ENCODE measurements around the gene MROH7. TPM values are rescaled to one million over a fixed set of nuclear protein-coding genes. Genes with fewer than 3 reads are reported as not detected.

MROH7 gene
- total RNA-seq, 2 experiments from 2014 or later = 0.05 to 0.23 TPM

DNA sequence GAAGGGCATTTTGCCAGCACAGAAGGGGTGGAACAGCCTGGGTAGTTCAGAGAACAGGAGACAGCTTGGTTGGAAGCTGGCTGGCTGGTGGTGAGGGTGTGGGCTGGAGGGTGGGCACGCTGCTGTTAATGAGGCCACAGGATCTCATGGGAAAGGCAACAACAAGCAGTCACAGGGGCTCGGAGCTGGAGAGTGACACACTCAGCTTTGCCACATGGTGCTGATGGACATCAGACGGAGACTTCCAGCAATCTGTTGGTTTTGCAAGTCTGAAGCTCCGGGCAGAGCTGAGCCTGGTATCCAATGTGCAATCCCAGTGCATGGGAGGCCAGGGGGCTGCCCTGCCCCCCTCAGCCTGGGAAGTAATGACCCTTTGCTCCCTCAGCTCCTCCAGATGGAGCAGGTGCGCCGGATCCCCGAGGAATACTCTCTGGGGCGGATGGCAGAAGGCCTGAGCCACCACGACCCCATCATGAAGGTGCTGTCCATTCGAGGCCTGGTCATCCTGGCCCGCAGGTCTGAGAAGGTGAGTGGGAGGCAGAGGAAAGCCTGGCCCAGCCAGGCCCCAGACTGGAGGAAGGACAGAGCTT is 58.4 kb downstream of the MROH7 start:
- H3K27ac Mint-ChIP-seq = no peak overlapping the region
- no peaks in the 10 kb centered on the region for H3K9me3 Mint-ChIP-seq
- no peaks in the 10 kb centered on the region for H3K36me3 Mint-ChIP-seq (ENCODE audit: low read depth)
- no peak overlapping the region for H3K4me3 Mint-ChIP-seq
- DNase-seq = no peak
- no peaks in the 10 kb centered on the region for H3K4me1 Mint-ChIP-seq
- POLR2A ChIA-PET = interaction anchor here (1.2 kb wide), 1 partner anchor 16 kb away, joined by 3 read pairs; no protein-coding TSS in a partner anchor
- CTCF ChIA-PET = interaction anchor here (1.3 kb wide), 1 partner anchor 245 kb away, joined by 3 read pairs; no protein-coding TSS in a partner anchor
- peaks cover 6% of the 10 kb centered on the region for H3K27me3 Mint-ChIP-seq

DNA sequence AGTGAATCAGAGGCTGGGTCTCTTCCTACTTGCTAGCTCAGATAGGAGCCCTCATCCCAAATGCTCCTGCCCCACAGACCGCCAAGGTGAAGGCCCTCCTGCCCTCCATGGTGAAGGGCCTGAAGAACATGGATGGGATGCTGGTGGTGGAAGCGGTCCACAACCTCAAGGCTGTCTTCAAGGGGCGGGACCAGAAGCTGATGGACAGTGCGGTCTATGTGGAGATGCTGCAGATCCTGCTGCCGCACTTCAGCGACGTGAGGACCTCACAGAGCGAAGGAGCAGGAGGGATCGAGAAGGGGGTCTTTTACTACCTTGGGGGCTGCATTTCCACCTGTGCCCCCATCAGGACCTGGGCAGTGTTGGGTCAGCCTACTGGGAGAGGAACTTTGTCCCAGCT is 59.5 kb downstream of the MROH7 start:
- no peaks in the 10 kb centered on the region for H3K4me1 Mint-ChIP-seq
- peaks cover 2% of the 10 kb centered on the region for H3K27me3 Mint-ChIP-seq
- POLR2A ChIA-PET = interaction anchor here (0.8 to 1.2 kb wide), 2 partner anchors 15 to 49 kb away, joined by 3 read pairs; no protein-coding TSS in a partner anchor
- no peak for DNase-seq
- no peaks in the 10 kb centered on the region for H3K9me3 Mint-ChIP-seq
- CTCF ChIA-PET = interaction anchor here (1.3 kb wide), 1 partner anchor 244 kb away, joined by 3 read pairs; no protein-coding TSS in a partner anchor
- no peaks in the 10 kb centered on the region for H3K36me3 Mint-ChIP-seq (ENCODE audit: low read depth)
- no peak overlapping the region for H3K27ac Mint-ChIP-seq
- H3K4me3 Mint-ChIP-seq = no peak overlapping the region

DNA sequence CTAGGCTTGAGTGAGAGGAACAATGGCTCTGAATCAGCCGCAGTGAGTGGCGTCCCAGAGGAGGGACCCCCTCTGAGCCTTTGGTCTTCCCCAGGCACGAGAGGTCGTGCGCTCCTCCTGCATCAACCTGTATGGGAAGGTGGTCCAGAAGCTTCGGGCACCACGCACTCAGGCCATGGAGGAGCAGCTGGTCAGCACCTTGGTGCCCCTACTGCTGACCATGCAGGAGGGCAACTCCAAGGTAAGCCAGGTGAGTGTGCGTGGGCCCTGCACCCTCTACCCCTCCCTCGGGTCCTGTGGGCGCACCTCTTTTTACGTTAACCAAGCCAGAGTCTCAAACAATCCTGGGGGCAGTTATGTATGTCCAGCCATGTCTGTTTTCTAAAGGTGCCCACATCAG is 60.4 kb downstream of the MROH7 start:
- Mint-ChIP-seq H3K4me1 (no peaks in the 10 kb centered on the region), H3K36me3 (ENCODE audit: low read depth) (no peaks in the 10 kb centered on the region), H3K27ac (no peak overlapping the region), H3K27me3 (peaks cover 2% of the 10 kb centered on the region), H3K4me3 (no peak overlapping the region), H3K9me3 (no peaks in the 10 kb centered on the region)
- ChIA-PET CTCF (no interaction called here), POLR2A (no interaction called here)
- no peak for DNase-seq

DNA sequence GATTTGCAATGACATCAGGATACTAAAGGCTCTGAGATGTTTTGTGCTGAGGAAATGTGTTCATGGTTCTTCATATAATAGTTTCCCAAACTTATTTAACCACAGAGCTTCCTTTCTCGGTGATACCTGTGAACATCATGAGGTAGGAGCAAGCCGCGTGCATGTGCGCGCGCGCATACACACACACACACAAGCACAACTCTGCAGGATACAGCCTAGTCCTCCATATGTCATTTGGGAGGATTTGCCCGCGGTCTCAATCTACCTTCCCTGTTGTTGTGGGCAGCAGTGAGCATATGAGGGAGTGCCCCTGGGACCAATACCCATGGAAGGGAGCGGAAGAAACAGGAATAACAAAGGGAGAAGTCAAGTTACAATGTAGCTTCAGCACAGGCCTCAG is 61.9 kb downstream of the MROH7 start:
- Mint-ChIP-seq H3K9me3 (no peaks in the 10 kb centered on the region), H3K4me3 (no peak overlapping the region), H3K27ac (no peak overlapping the region), H3K36me3 (ENCODE audit: low read depth) (no peaks in the 10 kb centered on the region), H3K27me3 (peaks cover 6% of the 10 kb centered on the region), H3K4me1 (no peaks in the 10 kb centered on the region)
- POLR2A ChIA-PET = no interaction called here
- DNase-seq = no peak
- CTCF ChIA-PET = interaction anchor here (1.5 kb wide), 1 partner anchor 12 kb away, joined by 3 read pairs; the partner anchor contains the start of gene TTC4

DNA sequence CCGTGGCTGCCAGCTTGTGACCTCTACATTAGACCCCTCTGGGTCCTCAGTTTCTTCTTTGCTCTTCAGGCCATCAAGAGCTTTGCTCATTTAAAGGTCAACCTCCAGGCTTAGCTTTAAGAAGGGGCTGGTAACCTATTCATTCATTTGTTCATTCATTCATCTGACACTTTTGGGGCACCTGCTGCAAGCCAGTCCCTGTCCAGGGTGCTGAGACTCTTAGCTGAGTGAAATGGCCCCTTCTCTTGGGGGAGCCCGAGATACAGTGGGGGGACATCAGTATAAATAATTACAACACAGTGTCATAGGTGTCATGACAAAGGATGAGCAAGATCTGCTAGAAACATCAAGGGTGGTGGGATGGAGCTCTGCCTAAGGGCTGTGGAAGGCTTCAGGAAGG is 63.6 kb downstream of the MROH7 start:
- Mint-ChIP-seq H3K27ac (no peak overlapping the region), H3K36me3 (ENCODE audit: low read depth) (no peaks in the 10 kb centered on the region), H3K9me3 (no peaks in the 10 kb centered on the region), H3K27me3 (peaks cover 6% of the 10 kb centered on the region), H3K4me1 (no peaks in the 10 kb centered on the region), H3K4me3 (no peak overlapping the region)
- no peak for DNase-seq
- POLR2A ChIA-PET = no interaction called here
- CTCF ChIA-PET = interaction anchor here (1.4 kb wide), 1 partner anchor 33 kb away, joined by 4 read pairs; no protein-coding TSS in a partner anchor

DNA sequence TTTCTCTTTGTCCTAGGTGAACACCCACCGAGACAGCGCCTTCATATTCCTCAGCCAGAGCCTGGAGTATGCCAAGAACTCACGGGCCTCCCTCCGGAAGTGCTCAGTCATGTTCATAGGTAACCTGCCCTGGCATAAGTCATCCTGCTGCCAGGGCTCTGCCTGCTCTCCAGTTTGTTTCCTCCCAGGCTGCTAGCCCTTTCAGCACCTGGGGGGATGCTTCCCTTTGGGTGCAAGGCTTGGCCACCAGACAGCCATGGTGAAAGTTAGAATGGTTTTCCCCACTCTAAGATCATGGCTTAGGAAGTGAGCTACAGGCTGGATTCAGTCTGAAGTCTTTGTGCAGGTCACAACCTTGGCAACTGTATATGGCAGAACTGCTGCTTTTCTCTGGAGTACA is 64.8 kb downstream of the MROH7 start:
- ChIA-PET CTCF (no interaction called here), POLR2A (no interaction called here)
- Mint-ChIP-seq H3K4me3 (no peak overlapping the region), H3K4me1 (no peaks in the 10 kb centered on the region), H3K27me3 (peaks cover 10% of the 10 kb centered on the region), H3K9me3 (no peaks in the 10 kb centered on the region), H3K27ac (no peak overlapping the region), H3K36me3 (ENCODE audit: low read depth) (no peaks in the 10 kb centered on the region)
- DNase-seq = no peak

DNA sequence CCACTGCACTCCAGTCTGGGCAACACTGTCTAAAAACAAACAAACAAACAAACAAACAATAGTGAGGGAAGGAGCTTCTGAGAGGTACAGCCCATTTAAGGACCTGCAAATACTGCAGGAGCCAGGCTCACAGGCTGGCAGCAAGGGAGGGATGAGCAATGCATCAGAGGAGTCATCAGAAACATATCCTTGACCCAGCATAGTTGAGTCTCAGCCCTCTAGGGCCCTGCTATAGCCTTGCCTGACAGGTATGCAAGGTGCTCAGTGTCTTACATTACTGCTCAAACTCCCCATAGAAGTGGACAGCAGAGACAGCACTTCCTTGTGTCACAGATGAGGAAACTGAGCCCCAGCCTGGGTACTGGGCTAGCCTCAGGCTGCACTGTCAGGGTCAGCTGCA is 66.8 kb downstream of the MROH7 start:
- Mint-ChIP-seq H3K4me3 (no peak overlapping the region), H3K27me3 (peaks cover 10% of the 10 kb centered on the region), H3K4me1 (no peaks in the 10 kb centered on the region), H3K36me3 (ENCODE audit: low read depth) (no peaks in the 10 kb centered on the region), H3K9me3 (no peaks in the 10 kb centered on the region), H3K27ac (no peak overlapping the region)
- CTCF ChIA-PET = no interaction called here
- no peak for DNase-seq
- POLR2A ChIA-PET = no interaction called here

DNA sequence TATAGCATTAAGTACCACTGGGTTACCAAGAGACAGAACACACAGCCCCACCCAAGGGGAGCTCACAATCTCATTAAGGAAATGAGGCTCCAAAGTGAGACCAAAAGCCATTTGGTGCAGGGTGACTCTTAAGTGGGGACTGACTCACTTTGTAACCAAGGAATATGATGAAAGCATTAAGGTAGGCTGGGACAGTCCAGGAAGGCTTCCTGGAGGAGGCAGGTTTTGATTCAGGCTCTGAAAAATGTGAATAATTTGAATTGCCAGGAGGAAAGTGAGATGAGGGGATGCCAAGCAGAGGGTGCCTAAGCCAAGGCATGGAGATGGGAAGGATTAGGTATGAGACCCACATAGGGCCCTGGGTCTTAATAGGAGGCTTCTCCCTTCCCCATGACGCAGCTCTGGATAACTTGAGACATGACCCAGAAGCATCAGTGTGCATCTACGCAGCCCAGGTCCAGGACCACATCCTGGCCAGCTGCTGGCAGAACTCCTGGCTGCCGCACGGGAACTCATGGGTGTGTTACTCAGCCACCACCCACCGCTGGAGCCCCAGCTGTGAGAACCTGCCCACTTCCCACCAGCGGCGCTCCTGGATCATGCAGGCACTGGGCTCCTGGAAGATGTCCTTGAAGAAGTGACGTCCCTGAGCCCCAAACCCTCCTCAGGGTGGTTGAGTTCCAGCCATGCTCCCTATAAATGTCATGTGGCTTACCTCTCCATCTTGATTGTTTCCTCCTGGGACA is 68.1 kb downstream of the MROH7 start:
- H3K4me3 Mint-ChIP-seq = no peak overlapping the region
- H3K36me3 Mint-ChIP-seq (ENCODE audit: low read depth) = no peaks in the 10 kb centered on the region
- no peaks in the 10 kb centered on the region for H3K9me3 Mint-ChIP-seq
- H3K27ac Mint-ChIP-seq = no peak overlapping the region
- CTCF ChIA-PET = no interaction called here
- no peak for DNase-seq
- H3K4me1 Mint-ChIP-seq = no peaks in the 10 kb centered on the region
- POLR2A ChIA-PET = no interaction called here
- peaks cover 8% of the 10 kb centered on the region for H3K27me3 Mint-ChIP-seq

DNA sequence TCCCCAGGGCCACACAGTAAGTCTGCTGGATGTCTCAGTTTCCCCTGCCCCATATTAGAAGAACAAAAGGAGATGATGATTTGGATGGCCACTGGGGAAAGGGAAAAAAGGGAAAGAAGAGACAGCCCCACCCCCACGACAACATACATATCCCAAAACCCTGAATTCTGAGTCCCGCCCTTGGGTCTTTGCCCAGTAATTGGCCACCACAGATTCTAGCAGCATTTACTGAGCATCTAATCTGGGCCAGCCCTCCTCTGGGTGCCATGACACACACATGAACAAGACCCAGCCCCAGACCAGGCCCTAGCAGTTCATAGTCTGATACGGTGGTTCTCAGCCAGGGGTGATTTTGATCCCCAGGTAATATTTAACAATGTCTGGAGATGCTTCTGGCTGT is 68.8 kb downstream of the MROH7 start:
- ChIA-PET CTCF (no interaction called here), POLR2A (no interaction called here)
- Mint-ChIP-seq H3K9me3 (no peaks in the 10 kb centered on the region), H3K27ac (no peak overlapping the region), H3K4me1 (peaks cover 4% of the 10 kb centered on the region), H3K4me3 (no peak overlapping the region), H3K36me3 (ENCODE audit: low read depth) (no peaks in the 10 kb centered on the region), H3K27me3 (peaks cover 8% of the 10 kb centered on the region)
- no peak for DNase-seq

DNA sequence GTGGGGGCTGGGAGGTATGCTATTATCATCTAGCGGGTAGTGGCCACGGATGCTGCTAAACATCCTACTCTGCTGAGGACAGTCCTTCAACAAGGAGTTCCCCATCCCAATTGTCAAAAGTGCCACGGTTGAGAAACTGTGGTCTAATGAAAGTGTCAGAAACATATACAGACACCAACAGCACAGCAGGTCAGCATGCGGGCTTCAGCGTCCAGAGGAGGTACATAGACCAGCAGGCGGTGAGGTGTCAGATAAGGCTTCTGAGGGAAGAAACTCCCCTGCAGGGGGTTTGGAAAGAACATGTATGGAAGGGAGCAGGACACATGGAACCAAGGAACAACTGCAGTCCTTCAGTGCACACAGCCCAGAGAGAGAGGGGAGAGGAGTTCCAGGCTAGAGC is 69.3 kb downstream of the MROH7 start:
- Mint-ChIP-seq H3K27ac (no peak overlapping the region), H3K4me3 (no peak overlapping the region), H3K9me3 (no peaks in the 10 kb centered on the region), H3K27me3 (peaks cover 8% of the 10 kb centered on the region), H3K4me1 (peaks cover 5% of the 10 kb centered on the region), H3K36me3 (ENCODE audit: low read depth) (no peaks in the 10 kb centered on the region)
- ChIA-PET CTCF (no interaction called here), POLR2A (no interaction called here)
- DNase-seq = no peak

DNA sequence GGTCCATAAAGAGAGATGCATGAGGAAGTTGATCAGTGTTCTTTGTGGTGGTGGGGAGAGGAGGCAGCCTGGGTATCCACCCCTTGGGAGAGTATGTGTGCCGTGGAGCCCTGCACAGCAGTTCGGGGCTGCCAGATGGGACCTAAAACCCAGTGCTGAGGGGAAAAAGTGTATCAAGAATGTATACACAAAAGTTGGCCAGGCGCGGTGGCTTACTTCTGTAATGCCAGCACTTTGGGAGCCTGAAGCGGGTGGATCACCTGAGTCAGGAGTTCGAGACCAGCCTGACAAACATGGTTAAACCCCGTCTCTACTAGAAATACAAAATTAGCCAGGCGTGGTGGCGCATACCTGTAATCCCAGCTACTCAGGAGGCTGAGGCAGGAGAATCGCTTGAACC is 70.0 kb downstream of the MROH7 start:
- ChIA-PET CTCF (no interaction called here), POLR2A (no interaction called here)
- Mint-ChIP-seq H3K27ac (no peak overlapping the region), H3K4me3 (no peak overlapping the region), H3K27me3 (peaks cover 8% of the 10 kb centered on the region), H3K9me3 (no peaks in the 10 kb centered on the region), H3K4me1 (peaks cover 11% of the 10 kb centered on the region), H3K36me3 (ENCODE audit: low read depth) (no peaks in the 10 kb centered on the region)
- no peak for DNase-seq

DNA sequence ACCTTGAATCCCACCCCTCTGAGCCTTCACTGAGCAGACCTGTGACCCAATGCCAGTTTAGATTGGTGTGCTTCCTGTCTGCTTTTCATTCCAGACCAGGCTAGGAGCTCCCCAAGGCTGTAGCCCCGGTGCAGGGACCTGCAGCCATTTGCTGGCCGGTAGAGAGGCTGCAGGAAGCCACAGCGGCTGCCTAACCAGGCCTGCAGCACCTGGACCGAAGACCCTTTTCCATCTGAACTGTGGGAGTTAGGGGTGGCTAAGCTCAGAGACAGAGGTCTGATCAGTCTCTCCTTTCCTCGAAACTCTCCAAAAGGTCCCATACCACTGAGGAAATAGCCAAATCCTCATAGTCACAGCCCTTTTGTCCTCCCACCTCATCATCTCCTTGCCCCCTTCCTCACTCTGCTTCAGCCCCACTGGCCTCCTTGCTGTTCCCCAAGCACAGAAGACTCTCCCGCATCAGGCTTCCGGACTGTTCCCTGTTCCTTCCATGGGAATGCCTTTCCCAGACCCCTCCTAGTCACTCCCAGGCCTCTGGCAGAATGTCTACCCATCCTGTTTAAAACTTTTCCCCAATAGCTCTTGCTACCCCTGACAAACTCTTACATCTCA is 73.4 kb downstream of the MROH7 start:
- ChIA-PET POLR2A (interaction anchor here (1.1 to 2.7 kb wide), 8 partner anchors 10 to 660 kb away, joined by 3 to 16 read pairs (median 7); partner anchors contain the start of gene TTC22), CTCF (interaction anchor here (1.3 to 2.2 kb wide), 6 partner anchors 11 to 93 kb away, joined by 3 to 12 read pairs (median 4); partner anchors contain the start of gene TTC22)
- peaks cover 3% of the 10 kb centered on the region for H3K27me3 Mint-ChIP-seq

More for the DNA sequence above, 73.4 kb downstream of the MROH7 start:
- Mint-ChIP-seq H3K4me3 (peak overlapping the region; percentile 81), H3K27ac (peak overlapping the region; percentile 78), H3K36me3 (ENCODE audit: low read depth) (peaks cover 9% of the 10 kb centered on the region), H3K4me1 (peaks cover 30% of the 10 kb centered on the region), H3K9me3 (no peaks in the 10 kb centered on the region)
- no peak for DNase-seq
